IMR-90 (cell line): ENCODE data around the gene SPAG5. TPM values are rescaled to one million over a fixed set of nuclear protein-coding genes. Genes with fewer than 3 reads are reported as not detected.

ENCODE experiments used
- ATAC-seq: fragments of 200-7000 bp; cut with Tn5 transposase; 2 replicates; pipeline ENCODE4 v1.9.1; 2020; ENCODE audit warnings: low read depth, mild to moderate bottlenecking, moderate library complexity
- BruUV-seq: library from RNA; stranded (reverse); fragments of 400-500 nt; replicated peaks from 2 replicates; lab custom pipeline; 2021; lab: Mats Ljungman, UMichigan
- CTCF ChIA-PET: fragments of 300-600 bp; formaldehyde crosslinking; extraction: SDS; loops from one replicate; lab custom pipeline; 2021; ENCODE audit warnings: antibody characterized with exemption; lab: Yijun Ruan, JAX
- POLR2A ChIA-PET: fragments of 300-600 bp; sonication (Branson Sonifier 250); formaldehyde crosslinking; loops from one replicate; lab custom pipeline; 2022; ENCODE audit warnings: antibody characterized with exemption; ENCODE audit not compliant: unreplicated experiment; lab: Charles Lee
- DNase-seq: peaks from one replicate; pipeline ENCODE4 v3.0.0; 2013
- H2AFZ ChIP-seq: replicated peaks from 2 replicates; pipeline ENCODE3; 2013; ENCODE audit warnings: low read length, mild to moderate bottlenecking; ENCODE audit not compliant: poor library complexity
- H2AK5ac ChIP-seq: 2 replicates; pipeline ENCODE4 v1.6.1; 2013; ENCODE audit warnings: low read depth, low read length, inconsistent platforms
- H2AK9ac ChIP-seq: replicated peaks from 2 replicates; pipeline ENCODE3; 2013; ENCODE audit warnings: mild to moderate bottlenecking, low read depth, low read length, moderate library complexity; ENCODE audit not compliant: poor library complexity
- H2BK120ac ChIP-seq: 2 replicates; pipeline ENCODE4 v1.6.1; 2013; ENCODE audit warnings: low read depth, low read length, inconsistent platforms
- H2BK15ac ChIP-seq: 3 replicates; pipeline ENCODE4 v1.6.1; 2013; ENCODE audit warnings: low read depth, low read length, inconsistent platforms
- H2BK20ac ChIP-seq: 2 replicates; pipeline ENCODE4 v1.6.1; 2013; ENCODE audit warnings: low read depth, mild to moderate bottlenecking, inconsistent platforms, low read length, moderate library complexity
- H2BK5ac ChIP-seq: 2 replicates; pipeline ENCODE4 v1.6.1; 2013; ENCODE audit warnings: mild to moderate bottlenecking, low read depth, low read length, inconsistent platforms; ENCODE audit not compliant: poor library complexity, severe bottlenecking
- H3K14ac ChIP-seq: replicated peaks from 2 replicates; pipeline ENCODE4 v1.6.1; 2013; ENCODE audit warnings: low read depth, low read length, inconsistent platforms
- H3K18ac ChIP-seq: 2 replicates; pipeline ENCODE4 v1.6.1; 2013; ENCODE audit warnings: low read depth, low read length, control low read depth
- H3K23ac ChIP-seq: 2 replicates; pipeline ENCODE4 v1.6.1; 2013; ENCODE audit warnings: low read depth, low read length, inconsistent platforms
- H3K27ac ChIP-seq: 2 replicates; pipeline ENCODE4 v1.5.1; 2013; ENCODE audit warnings: mild to moderate bottlenecking, control low read depth, low read length; ENCODE audit not compliant: insufficient read depth
- H3K27me3 ChIP-seq: 2 replicates; pipeline ENCODE4 v1.6.1; 2013; ENCODE audit warnings: low read length; ENCODE audit not compliant: control insufficient read depth, insufficient read depth
- H3K36me3 ChIP-seq: 2 replicates; pipeline ENCODE4 v1.6.1; 2013; ENCODE audit warnings: low read length, mixed read lengths; ENCODE audit not compliant: control insufficient read depth, insufficient read depth
- H3K4ac ChIP-seq: 2 replicates; pipeline ENCODE4 v1.6.1; 2013; ENCODE audit warnings: low read depth, low read length, inconsistent platforms
- H3K4me1 ChIP-seq: 2 replicates; pipeline ENCODE4 v1.6.1; 2013; ENCODE audit warnings: low read length, mixed read lengths; ENCODE audit not compliant: control insufficient read depth, insufficient read depth
- H3K4me2 ChIP-seq: 2 replicates; pipeline ENCODE4 v1.6.1; 2013; ENCODE audit warnings: low read depth, mild to moderate bottlenecking, control low read depth, low read length, moderate library complexity
- H3K4me3 ChIP-seq: 2 replicates; pipeline ENCODE4 v1.5.1; 2013; ENCODE audit warnings: low read depth, mild to moderate bottlenecking, control low read depth, low read length, moderate library complexity; ENCODE audit not compliant: insufficient read depth
- H3K56ac ChIP-seq: 2 replicates; pipeline ENCODE4 v1.6.1; 2013; ENCODE audit warnings: low read length, inconsistent platforms; ENCODE audit not compliant: insufficient read depth; ENCODE audit errors: extremely low read depth
- H3K79me1 ChIP-seq, 2 experiments: 2 replicates each; pipeline ENCODE4 v1.6.1; 2013; ENCODE audit warnings: low read length in 2 of 2, inconsistent platforms in 1 of 2, low read depth in 1 of 2
- H3K9ac ChIP-seq: 2 replicates; pipeline ENCODE4 v1.6.1; 2013; ENCODE audit warnings: low read depth, low read length, control low read depth
- H3K9me1 ChIP-seq: 2 replicates; pipeline ENCODE4 v1.6.1; 2013; ENCODE audit warnings: low read length, inconsistent platforms; ENCODE audit not compliant: insufficient read depth
- H3K9me3 ChIP-seq: 2 replicates; pipeline ENCODE4 v1.6.1; 2013; ENCODE audit warnings: low read length; ENCODE audit not compliant: control insufficient read depth, insufficient read depth
- H4K20me1 ChIP-seq: 2 replicates; pipeline ENCODE4 v1.6.1; 2013; ENCODE audit warnings: low read length, inconsistent platforms; ENCODE audit not compliant: insufficient read depth
- H4K5ac ChIP-seq: 2 replicates; pipeline ENCODE4 v1.6.1; 2013; ENCODE audit warnings: mild to moderate bottlenecking, low read depth, low read length, control low read depth
- H4K8ac ChIP-seq, 2 experiments: 2 replicates each; pipeline ENCODE4 v1.6.1; 2013; ENCODE audit warnings: low read depth in 2 of 2, low read length in 2 of 2, control low read depth in 1 of 2, inconsistent platforms in 1 of 2
- H4K91ac ChIP-seq: 2 replicates; pipeline ENCODE4 v1.6.1; 2013; ENCODE audit warnings: low read depth, low read length, inconsistent platforms; ENCODE audit not compliant: insufficient read depth
- RAD21 ChIP-seq: IDR thresholded peaks from 2 replicates; pipeline ENCODE4 v1.6.1; 2012; ENCODE audit warnings: low read length, improper control_type of control experiment
- WGBS, 2 experiments: methylation state at CpG; one replicate each; pipeline versions ENCODE4 v1.1.5 to v1.1.7; 2013; ENCODE audit warnings: missing lambda C conversion rate in 2 of 2; ENCODE audit not compliant: insufficient read length in 1 of 2; ENCODE audit errors: extremely low coverage in 2 of 2; 5-methylcytosine and 5-hydroxymethylcytosine counted together
- dilution Hi-C: fragments of 300-500 bp; cut with HindIII; formaldehyde crosslinking; loops from one replicate; pipeline ENCODE4 v1.14.3; 2018; ENCODE audit warnings: low sequenced_read_pairs; ENCODE audit not compliant: unreplicated experiment
- in situ Hi-C: fragments of 300-500 bp; cut with MboI; formaldehyde crosslinking; loops from 3 replicates; pipeline ENCODE4 v1.14.3; 2019; ENCODE audit warnings: low sequenced_read_pairs, inconsistent platforms, mixed read lengths
- intact Hi-C: fragments of 100-400 bp; cut with micrococcal nuclease; formaldehyde crosslinking; loops from 2 replicates; pipeline ENCODE4 v1.10.0; 2022
- polyA plus RNA-seq, 3 experiments: library from polyadenylated mRNA; depleted of rRNA; stranded (reverse); fragments of >200 nt; gene quantifications; 2 replicates each; pipeline ENCODE4 v1.2.3, GENCODE V29; 2012; ENCODE audit warnings: low replicate concordance in 1 of 3
- total RNA-seq: library from RNA; depleted of rRNA; stranded (reverse); fragments of >200 nt; gene quantifications from 2 replicates; pipeline ENCODE4 v1.2.3, GENCODE V29; 2012
- TF ChIP-seq, protein P1 (sequence below): conservative IDR thresholded peaks from 2 replicates; pipeline ENCODE4 v1.5.1; 2012; ENCODE audit warnings: mild to moderate bottlenecking, low read depth, low read length, improper control_type of control experiment

The SPAG5 gene
- total and polyA plus RNA-seq, 2 of the 4 experiments (the other 2 are of a cell fraction), result 40.3 to 60.8 TPM

DNA sequence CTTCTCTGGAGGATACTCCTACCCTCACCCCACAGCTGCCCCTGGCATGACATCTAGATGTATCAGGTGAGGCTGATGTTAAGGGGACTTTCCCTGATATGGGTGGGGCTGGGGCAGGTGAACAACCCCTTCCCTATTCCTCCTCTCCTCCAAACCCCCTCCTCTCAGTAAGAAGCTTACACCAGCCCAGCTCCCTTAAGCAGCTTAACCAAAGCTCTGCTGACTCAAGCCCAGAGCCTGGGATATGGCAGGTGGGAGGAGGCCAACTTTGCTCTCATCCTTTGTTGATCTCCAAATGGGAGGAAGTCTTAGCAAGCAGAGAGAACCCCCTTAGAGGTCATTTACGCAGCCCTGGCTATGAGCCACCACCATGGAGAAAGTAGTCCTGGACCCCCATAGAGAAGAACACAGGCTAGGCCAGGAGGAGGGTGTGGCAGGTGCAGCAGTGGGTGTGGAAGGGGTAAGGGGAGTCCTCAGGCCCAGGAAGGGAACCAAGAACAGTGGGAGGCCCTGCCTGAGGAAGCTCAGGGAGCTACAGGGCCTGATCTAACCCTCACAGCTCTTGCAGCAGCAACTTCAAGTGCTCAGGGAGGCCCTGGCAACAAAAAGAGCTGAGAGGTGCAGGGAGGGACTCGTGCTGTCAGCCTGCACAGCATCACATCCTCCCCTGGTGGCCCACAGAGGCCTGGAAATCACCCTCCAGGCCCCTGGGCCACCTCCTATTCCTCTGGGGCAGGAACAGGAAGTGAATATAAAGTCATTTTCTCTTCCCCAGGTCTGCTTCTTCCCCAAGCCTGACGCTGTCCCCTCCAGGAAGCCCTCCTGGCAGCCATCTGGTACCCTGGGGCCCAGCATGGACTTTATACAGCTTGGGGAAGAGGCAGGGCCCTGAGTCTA lies 49.3 kb downstream of the SPAG5 start:
- H3K14ac ChIP-seq, result no peak overlapping the region
- H2AFZ ChIP-seq, result no peak overlapping the region
- H3K56ac ChIP-seq, result no peak overlapping the region
- H2AK9ac ChIP-seq, result peak overlapping the region; percentile 25
- no peak overlapping the region for H2BK120ac ChIP-seq
- H3K9me1 ChIP-seq, result peaks cover 10% of the 10 kb centered on the region; the same call in 1 of the 2 replicates
- H2BK15ac ChIP-seq, result no peak overlapping the region
- ATAC-seq, result no peak
- intact Hi-C loops, result loop anchor here (10.0 kb wide), 1 partner anchor 145 kb away; the partner anchor contains the start of gene SLC46A1
- TF ChIP-seq, protein P1, sequence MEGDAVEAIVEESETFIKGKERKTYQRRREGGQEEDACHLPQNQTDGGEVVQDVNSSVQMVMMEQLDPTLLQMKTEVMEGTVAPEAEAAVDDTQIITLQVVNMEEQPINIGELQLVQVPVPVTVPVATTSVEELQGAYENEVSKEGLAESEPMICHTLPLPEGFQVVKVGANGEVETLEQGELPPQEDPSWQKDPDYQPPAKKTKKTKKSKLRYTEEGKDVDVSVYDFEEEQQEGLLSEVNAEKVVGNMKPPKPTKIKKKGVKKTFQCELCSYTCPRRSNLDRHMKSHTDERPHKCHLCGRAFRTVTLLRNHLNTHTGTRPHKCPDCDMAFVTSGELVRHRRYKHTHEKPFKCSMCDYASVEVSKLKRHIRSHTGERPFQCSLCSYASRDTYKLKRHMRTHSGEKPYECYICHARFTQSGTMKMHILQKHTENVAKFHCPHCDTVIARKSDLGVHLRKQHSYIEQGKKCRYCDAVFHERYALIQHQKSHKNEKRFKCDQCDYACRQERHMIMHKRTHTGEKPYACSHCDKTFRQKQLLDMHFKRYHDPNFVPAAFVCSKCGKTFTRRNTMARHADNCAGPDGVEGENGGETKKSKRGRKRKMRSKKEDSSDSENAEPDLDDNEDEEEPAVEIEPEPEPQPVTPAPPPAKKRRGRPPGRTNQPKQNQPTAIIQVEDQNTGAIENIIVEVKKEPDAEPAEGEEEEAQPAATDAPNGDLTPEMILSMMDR, result no peak
- TF ChIP-seq RAD21, result no peak
- no peak overlapping the region for H3K4ac ChIP-seq
- H2BK20ac ChIP-seq, result no peak overlapping the region
- peaks cover 14 to 27% of the 10 kb centered on the region in 2 experiments for H3K79me1 ChIP-seq
- dilution Hi-C loops, result no loop called here
- H3K4me2 ChIP-seq, result no peak overlapping the region
- no peak overlapping the region for H3K18ac ChIP-seq
- peaks cover 6% of the 10 kb centered on the region for H3K4me1 ChIP-seq
- H3K9ac ChIP-seq, result no peak overlapping the region
- H3K27me3 ChIP-seq, result no peaks in the 10 kb centered on the region
- ChIA-PET CTCF (interaction anchor here (1.0 kb wide), 1 partner anchor 8 kb away, joined by 3 read pairs; no protein-coding TSS in a partner anchor), POLR2A (no interaction called here)
- no peak overlapping the region for H4K91ac ChIP-seq
- H2AK5ac ChIP-seq, result no peak overlapping the region
- peaks cover 13% of the 10 kb centered on the region for H4K20me1 ChIP-seq
- no peak overlapping the region for H3K4me3 ChIP-seq
- no peak overlapping the region for H4K8ac ChIP-seq
- no peak overlapping the region for H4K5ac ChIP-seq
- no CpG with 5 or more reads among the region's 3 CpGs for WGBS, 2 experiments
- in situ Hi-C loops, result no loop called here
- no peak overlapping the region for H3K27ac ChIP-seq
- no peak for DNase-seq
- H3K9me3 ChIP-seq, result no peaks in the 10 kb centered on the region
- H2BK5ac ChIP-seq, result no peak overlapping the region
- H3K23ac ChIP-seq, result no peak overlapping the region
- no TSS peak for BruUV-seq
- peaks cover 18% of the 10 kb centered on the region for H3K36me3 ChIP-seq
